Smooth muscle cell (in vitro differentiated cells): Measurements from ENCODE around the gene MRM3. TPM values are rescaled to one million over a fixed set of nuclear protein-coding genes. Genes with fewer than 3 reads are reported as not detected.

Experiments used
- DNase-seq: peaks from one replicate; lab custom pipeline; 2025; ENCODE audit not compliant: unreplicated experiment; lab: John Stamatoyannopoulos, UW
- H2AFZ ChIP-seq: fragments of 200-600 bp; sonication (generic); 2 replicates; pipeline ENCODE4 v1.6.0; 2016; ENCODE audit warnings: antibody characterized with exemption, low read depth, mild to moderate bottlenecking
- H3F3A ChIP-seq: fragments of 200-600 bp; sonication (generic); 2 replicates; pipeline ENCODE4 v1.6.0; 2017; ENCODE audit warnings: antibody characterized with exemption, low read depth
- H3K27ac ChIP-seq: fragments of 200-600 bp; sonication (generic); 2 replicates; pipeline ENCODE4 v1.5.1; 2016; ENCODE audit warnings: low read depth, mild to moderate bottlenecking
- H3K27me3 ChIP-seq: fragments of 200-600 bp; sonication (generic); 2 replicates; pipeline ENCODE4 v1.6.1; 2016; ENCODE audit warnings: low read depth, mild to moderate bottlenecking
- H3K36me3 ChIP-seq: fragments of 200-600 bp; sonication (generic); 2 replicates; pipeline ENCODE4 v1.5.1; 2016; ENCODE audit warnings: low read depth
- H3K4me1 ChIP-seq: fragments of 200-600 bp; sonication (generic); 2 replicates; pipeline ENCODE4 v1.5.1; 2016; ENCODE audit warnings: low read depth
- H3K4me2 ChIP-seq: fragments of 200-600 bp; sonication (generic); 2 replicates; pipeline ENCODE4 v1.6.0; 2016; ENCODE audit warnings: mild to moderate bottlenecking
- H3K4me3 ChIP-seq: fragments of 200-600 bp; sonication (generic); 2 replicates; pipeline ENCODE4 v1.5.1; 2016; ENCODE audit warnings: mild to moderate bottlenecking
- H3K79me2 ChIP-seq: fragments of 200-600 bp; sonication (generic); 2 replicates; pipeline ENCODE4 v1.6.0; 2016; ENCODE audit warnings: low read depth, mild to moderate bottlenecking
- H3K9ac ChIP-seq: fragments of 200-600 bp; sonication (generic); 2 replicates; pipeline ENCODE4 v1.6.0; 2016; ENCODE audit warnings: low read depth
- H3K9me3 ChIP-seq: fragments of 200-600 bp; sonication (generic); replicated peaks from 2 replicates; pipeline ENCODE4 v1.5.1; 2016; ENCODE audit warnings: low read depth
- H4K20me1 ChIP-seq: fragments of 200-600 bp; sonication (generic); 2 replicates; pipeline ENCODE4 v1.6.0; 2016; ENCODE audit warnings: low read depth
- WGBS: methylation state at CpG from one replicate; pipeline ENCODE4 v1.1.7; 2016; ENCODE audit warnings: low lambda C conversion rate; 5-methylcytosine and 5-hydroxymethylcytosine counted together
- polyA plus RNA-seq: library from polyadenylated mRNA; unstranded; fragments of >200 nt; fragmentation: Nextera tagmentation; extraction: Ambion mirVana; gene quantifications from 2 replicates; pipeline ENCODE4 v1.2.1, GENCODE V29; 2016
- total RNA-seq: library from RNA; depleted of rRNA; stranded (reverse); fragments of >200 nt; gene quantifications from 2 replicates; pipeline ENCODE4 v1.2.3, GENCODE V29; 2014
- TF ChIP-seq, protein P1 (sequence below): fragments of 200-600 bp; sonication (generic); IDR thresholded peaks from 2 replicates; pipeline ENCODE4 v1.5.1; 2017; ENCODE audit warnings: borderline replicate concordance, mild to moderate bottlenecking, antibody characterized with exemption; ENCODE audit not compliant: insufficient read depth, poor library complexity, severe bottlenecking

The MRM3 gene
- total and polyA plus RNA-seq, 2 experiments from 2014 or later = 8.7 to 12.8 TPM

DNA sequence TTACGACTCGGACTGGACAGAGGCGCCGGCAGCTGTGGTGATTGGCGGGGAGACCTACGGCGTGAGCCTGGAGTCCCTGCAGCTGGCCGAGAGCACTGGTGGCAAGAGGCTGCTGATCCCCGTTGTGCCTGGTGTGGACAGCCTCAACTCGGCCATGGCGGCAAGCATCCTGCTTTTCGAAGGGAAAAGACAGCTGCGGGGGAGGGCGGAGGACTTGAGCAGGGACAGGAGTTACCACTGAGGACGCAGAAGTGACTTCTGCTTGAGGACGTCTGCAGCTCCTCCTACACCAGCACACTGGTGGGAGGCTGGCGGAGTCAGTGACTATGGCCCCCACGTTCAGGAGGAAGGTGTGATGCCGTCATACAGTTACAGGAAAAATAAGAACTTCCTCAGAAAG, 9.7 kb downstream of the MRM3 start:
- Histone ChIP-seq H3K36me3 (no peaks in the 10 kb centered on the region), H3K4me2 (no peak overlapping the region), H2AFZ (no peak overlapping the region), H3K4me3 (no peak overlapping the region), H3K9me3 (no peaks in the 10 kb centered on the region), H3K4me1 (peaks cover 4% of the 10 kb centered on the region), H3K27ac (no peak overlapping the region), H3K79me2 (peaks cover 3% of the 10 kb centered on the region), H3F3A (peaks cover 13% of the 10 kb centered on the region), H4K20me1 (peaks cover 8% of the 10 kb centered on the region), H3K9ac (no peak overlapping the region), H3K27me3 (no peaks in the 10 kb centered on the region)
- no peak for DNase-seq
- TF ChIP-seq, protein P1, sequence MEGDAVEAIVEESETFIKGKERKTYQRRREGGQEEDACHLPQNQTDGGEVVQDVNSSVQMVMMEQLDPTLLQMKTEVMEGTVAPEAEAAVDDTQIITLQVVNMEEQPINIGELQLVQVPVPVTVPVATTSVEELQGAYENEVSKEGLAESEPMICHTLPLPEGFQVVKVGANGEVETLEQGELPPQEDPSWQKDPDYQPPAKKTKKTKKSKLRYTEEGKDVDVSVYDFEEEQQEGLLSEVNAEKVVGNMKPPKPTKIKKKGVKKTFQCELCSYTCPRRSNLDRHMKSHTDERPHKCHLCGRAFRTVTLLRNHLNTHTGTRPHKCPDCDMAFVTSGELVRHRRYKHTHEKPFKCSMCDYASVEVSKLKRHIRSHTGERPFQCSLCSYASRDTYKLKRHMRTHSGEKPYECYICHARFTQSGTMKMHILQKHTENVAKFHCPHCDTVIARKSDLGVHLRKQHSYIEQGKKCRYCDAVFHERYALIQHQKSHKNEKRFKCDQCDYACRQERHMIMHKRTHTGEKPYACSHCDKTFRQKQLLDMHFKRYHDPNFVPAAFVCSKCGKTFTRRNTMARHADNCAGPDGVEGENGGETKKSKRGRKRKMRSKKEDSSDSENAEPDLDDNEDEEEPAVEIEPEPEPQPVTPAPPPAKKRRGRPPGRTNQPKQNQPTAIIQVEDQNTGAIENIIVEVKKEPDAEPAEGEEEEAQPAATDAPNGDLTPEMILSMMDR = no peak
- 91% methylated on average over 19 of the region's 19 CpGs for WGBS

DNA sequence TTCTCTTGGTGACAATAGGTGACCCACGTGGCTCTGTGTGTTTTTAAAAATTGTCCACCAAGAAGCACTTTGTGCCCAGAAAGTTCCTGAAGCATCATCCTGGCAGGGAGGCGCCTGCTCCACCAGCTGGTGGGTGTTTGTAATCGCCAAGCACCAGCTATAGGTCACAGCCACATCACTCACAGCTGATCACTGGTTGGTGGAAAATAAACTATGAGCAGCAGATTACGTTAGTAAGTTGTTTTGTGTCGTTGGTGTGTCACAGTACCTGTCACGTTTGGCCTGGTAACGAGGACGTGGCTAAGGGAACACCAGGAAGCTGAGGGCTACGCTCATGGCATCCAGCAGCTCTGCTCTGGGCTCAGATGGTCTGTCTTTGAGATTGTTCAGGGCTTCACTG, 10.1 kb downstream of the MRM3 start:
- TF ChIP-seq, protein P1 = no peak
- Histone ChIP-seq H3K79me2 (peaks cover 3% of the 10 kb centered on the region), H3K4me1 (peaks cover 4% of the 10 kb centered on the region), H3K9me3 (no peaks in the 10 kb centered on the region), H3K9ac (no peak overlapping the region), H2AFZ (no peak overlapping the region), H3K4me3 (no peak overlapping the region), H3K27ac (peak overlapping the region; percentile 23), H4K20me1 (peaks cover 8% of the 10 kb centered on the region), H3K4me2 (no peak overlapping the region), H3K36me3 (no peaks in the 10 kb centered on the region), H3K27me3 (no peaks in the 10 kb centered on the region), H3F3A (peaks cover 13% of the 10 kb centered on the region)
- DNase-seq = no peak
- WGBS = 84% methylated on average over 9 of the region's 9 CpGs

DNA sequence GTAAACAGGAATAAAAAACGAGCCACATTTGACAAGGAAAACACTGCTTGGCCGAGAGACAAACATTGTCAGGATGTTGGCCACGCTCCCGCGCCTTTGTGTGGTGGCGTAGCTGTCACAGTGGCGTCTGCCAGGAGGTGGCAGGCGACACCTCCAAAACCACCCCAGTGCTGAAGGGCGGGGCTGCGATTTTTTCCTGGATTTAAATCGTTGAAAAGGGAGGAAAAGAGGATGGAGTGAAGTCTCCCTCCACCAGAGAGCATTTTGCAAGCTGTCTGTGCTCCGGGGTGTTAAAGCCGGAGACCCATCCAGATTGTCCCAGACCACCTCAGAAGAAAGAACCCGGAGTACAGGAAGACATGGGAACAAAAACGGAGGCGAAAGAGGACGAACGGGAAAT, 12.7 kb downstream of the MRM3 start:
- Histone ChIP-seq H3K9ac (no peak overlapping the region), H3K27ac (no peak overlapping the region), H3K9me3 (no peaks in the 10 kb centered on the region), H3K4me3 (no peak overlapping the region), H3F3A (peaks cover 13% of the 10 kb centered on the region), H2AFZ (no peak overlapping the region), H3K4me1 (peaks cover 4% of the 10 kb centered on the region), H3K27me3 (no peaks in the 10 kb centered on the region), H3K79me2 (no peaks in the 10 kb centered on the region), H4K20me1 (peaks cover 8% of the 10 kb centered on the region), H3K36me3 (no peaks in the 10 kb centered on the region), H3K4me2 (no peak overlapping the region)
- peak; percentile 13 for DNase-seq
- TF ChIP-seq, protein P1 = peak; percentile 78
- WGBS = 40% methylated on average over 18 of the region's 18 CpGs

DNA sequence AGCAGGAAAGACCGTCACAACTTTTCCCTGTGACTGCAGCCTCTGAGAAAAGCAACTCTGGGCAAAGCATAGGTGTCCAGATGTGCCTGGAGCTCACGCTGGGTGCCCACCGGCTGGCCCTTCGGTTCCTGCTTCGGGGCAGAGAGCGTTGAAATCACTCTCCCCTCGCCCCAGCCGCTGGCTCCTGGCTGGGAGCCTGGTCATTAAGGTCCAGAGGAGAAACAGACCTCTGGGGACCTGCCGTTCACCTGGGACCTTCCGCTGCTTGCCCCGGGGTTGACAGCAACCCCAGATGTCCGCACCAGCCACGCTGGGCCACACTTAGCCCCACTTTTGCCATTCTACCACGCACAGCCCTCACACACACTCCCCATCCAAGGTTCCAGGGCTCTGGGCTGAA, 13.1 kb downstream of the MRM3 start:
- no peak overlapping the region for H3K9ac ChIP-seq
- H3K4me1 ChIP-seq = peaks cover 4% of the 10 kb centered on the region
- H3K36me3 ChIP-seq = no peaks in the 10 kb centered on the region
- TF ChIP-seq, protein P1 = no peak
- H3K27me3 ChIP-seq = no peaks in the 10 kb centered on the region
- H3K4me3 ChIP-seq = no peak overlapping the region
- H3K27ac ChIP-seq = no peak overlapping the region
- no peak overlapping the region for H3K4me2 ChIP-seq
- H2AFZ ChIP-seq = no peak overlapping the region
- H3K9me3 ChIP-seq = no peaks in the 10 kb centered on the region
- peaks cover 9% of the 10 kb centered on the region for H4K20me1 ChIP-seq
- no peaks in the 10 kb centered on the region for H3K79me2 ChIP-seq
- 88% methylated on average over 14 of the region's 14 CpGs for WGBS
- no peak for DNase-seq
- peaks cover 13% of the 10 kb centered on the region for H3F3A ChIP-seq
